ENCODE results near the gene KIF6. TPM values are rescaled to one million over a fixed set of nuclear protein-coding genes. Genes with fewer than 3 reads are reported as not detected.

The KIF6 gene
- total RNA-seq, 2 donors from 2014 or later: 0.09 to 0.97 TPM

GRCh38 chr6:39415482-39415881, 309.7 kb downstream of the KIF6 start:
- H3K4me1 ChIP-seq (replicated peaks): no peaks in the 10 kb centered on the region
- no peaks in the 10 kb centered on the region for H3K27me3 ChIP-seq (replicated peaks; ENCODE audit: insufficient read depth)
- no peak for TF ChIP-seq POLR2AphosphoS5 (IDR thresholded peaks at IDR 0.05)
- no peak for TF ChIP-seq CTCF (IDR thresholded peaks at IDR 0.05)
- TF ChIP-seq POLR2A (IDR thresholded peaks at IDR 0.05): no peak
- 91% methylated on average over 3 of the region's 3 CpGs for WGBS
- no peaks in the 10 kb centered on the region for H3K36me3 ChIP-seq
- intact Hi-C loops (cut with DNase I): no loop called here
- DNase-seq (ENCODE audit: low spot score): no peak
- H3K4me3 ChIP-seq: no peak overlapping the region
- no peaks in the 10 kb centered on the region for H3K9me3 ChIP-seq
- no peak overlapping the region for H3K27ac ChIP-seq

GRCh38 chr6:39411465-39411864, 313.7 kb downstream of the KIF6 start:
- Histone ChIP-seq H3K4me3 (no peak overlapping the region), H3K27me3 (replicated peaks; ENCODE audit: insufficient read depth) (no peaks in the 10 kb centered on the region), H3K27ac (no peak overlapping the region), H3K36me3 (no peaks in the 10 kb centered on the region), H3K9me3 (no peaks in the 10 kb centered on the region), H3K4me1 (replicated peaks) (no peaks in the 10 kb centered on the region)
- intact Hi-C loops (cut with DNase I): no loop called here
- DNase-seq (ENCODE audit: low spot score): no peak
- WGBS: 100% methylated on average over 1 of the region's 1 CpG
- TF ChIP-seq POLR2A (IDR thresholded peaks at IDR 0.05) (no peak), CTCF (IDR thresholded peaks at IDR 0.05) (no peak), POLR2AphosphoS5 (IDR thresholded peaks at IDR 0.05) (no peak)

- H3K27me3 ChIP-seq (replicated peaks; ENCODE audit: insufficient read depth): no peaks in the 10 kb centered on the region
- 94% methylated on average over 4 of the region's 4 CpGs for WGBS
- no peak for DNase-seq (ENCODE audit: low spot score)
- no peak for TF ChIP-seq CTCF (IDR thresholded peaks at IDR 0.05)
- TF ChIP-seq POLR2A (IDR thresholded peaks at IDR 0.05): no peak
- no peak for TF ChIP-seq POLR2AphosphoS5 (IDR thresholded peaks at IDR 0.05)
- intact Hi-C loops (cut with DNase I): no loop called here
- no peak overlapping the region for H3K4me3 ChIP-seq
- no peaks in the 10 kb centered on the region for H3K4me1 ChIP-seq (replicated peaks)
- no peaks in the 10 kb centered on the region for H3K36me3 ChIP-seq
- H3K27ac ChIP-seq: no peak overlapping the region
- no peaks in the 10 kb centered on the region for H3K9me3 ChIP-seq
These were observed 314.2 kb downstream of the KIF6 start for GRCh38 chr6:39411001-39411400.

- DNase-seq (ENCODE audit: low spot score): no peak
- Histone ChIP-seq H3K27me3 (replicated peaks; ENCODE audit: insufficient read depth) (no peaks in the 10 kb centered on the region), H3K4me1 (replicated peaks) (no peaks in the 10 kb centered on the region), H3K9me3 (no peaks in the 10 kb centered on the region), H3K4me3 (no peak overlapping the region), H3K27ac (no peak overlapping the region), H3K36me3 (no peaks in the 10 kb centered on the region)
- 95% methylated on average over 3 of the region's 3 CpGs for WGBS
- intact Hi-C loops (cut with DNase I): no loop called here
- TF ChIP-seq POLR2A (IDR thresholded peaks at IDR 0.05) (no peak), POLR2AphosphoS5 (IDR thresholded peaks at IDR 0.05) (no peak), CTCF (IDR thresholded peaks at IDR 0.05) (no peak)
These were observed 315.3 kb downstream of the KIF6 start for GRCh38 chr6:39409889-39410288.

- 96% methylated on average over 1 of the region's 1 CpG for WGBS
- DNase-seq (ENCODE audit: low spot score): no peak
- intact Hi-C loops (cut with DNase I): no loop called here
- no peaks in the 10 kb centered on the region for H3K27me3 ChIP-seq (replicated peaks; ENCODE audit: insufficient read depth)
- H3K4me3 ChIP-seq: no peak overlapping the region
- no peaks in the 10 kb centered on the region for H3K9me3 ChIP-seq
- H3K4me1 ChIP-seq (replicated peaks): no peaks in the 10 kb centered on the region
- no peaks in the 10 kb centered on the region for H3K36me3 ChIP-seq
- TF ChIP-seq POLR2A (IDR thresholded peaks at IDR 0.05) (no peak), POLR2AphosphoS5 (IDR thresholded peaks at IDR 0.05) (no peak), CTCF (IDR thresholded peaks at IDR 0.05) (no peak)
- no peak overlapping the region for H3K27ac ChIP-seq
These were observed 317.7 kb downstream of the KIF6 start for GRCh38 chr6:39407446-39407993.
